ENCODE measurements around the gene RNF144A. TPM values are rescaled to one million over a fixed set of nuclear protein-coding genes. Genes with fewer than 3 reads are reported as not detected.

RNF144A gene
- polyA plus RNA-seq, 3 donors from 2014 or later: 6.4 to 9.1 (median 7.7) TPM

GRCh38 chr2:7040547-7040946 lies 123.3 kb downstream of the RNF144A start:
- H3K27ac Mint-ChIP-seq: no peak overlapping the region
- no peaks in the 10 kb centered on the region for H3K9me3 Mint-ChIP-seq
- no peak for DNase-seq
- H3K36me3 Mint-ChIP-seq: peaks cover 25 to 44% (median 40%) of the 10 kb centered on the region in 3 donors
- peaks cover 0 to 2% (median 0%) of the 10 kb centered on the region in 3 donors for H3K27me3 Mint-ChIP-seq (ENCODE audit: low read depth in 3 of 3)
- no peak overlapping the region for H3K4me3 Mint-ChIP-seq
- peaks cover 3 to 6% of the 10 kb centered on the region in 2 donors for H3K4me1 Mint-ChIP-seq

GRCh38 chr2:7041421-7041820 lies 124.2 kb downstream of the RNF144A start:
- Mint-ChIP-seq H3K27me3 (ENCODE audit: low read depth in 3 of 3) (peaks cover 0 to 2% (median 0%) of the 10 kb centered on the region in 3 donors), H3K9me3 (no peaks in the 10 kb centered on the region), H3K4me1 (peaks cover 3 to 6% of the 10 kb centered on the region in 2 donors), H3K36me3 (peaks cover 25 to 43% (median 36%) of the 10 kb centered on the region in 3 donors), H3K4me3 (no peak overlapping the region), H3K27ac (peak overlapping the region in 1 of 6 donors; percentile 13)
- no peak for DNase-seq

GRCh38 chr2:7043690-7044089 lies 126.5 kb downstream of the RNF144A start:
- peaks cover 30 to 36% (median 31%) of the 10 kb centered on the region in 3 donors for H3K36me3 Mint-ChIP-seq
- H3K27me3 Mint-ChIP-seq (ENCODE audit: low read depth in 3 of 3): no peaks in the 10 kb centered on the region
- H3K4me3 Mint-ChIP-seq: no peak overlapping the region
- DNase-seq: no peak
- peaks cover 3 to 6% of the 10 kb centered on the region in 2 donors for H3K4me1 Mint-ChIP-seq
- H3K27ac Mint-ChIP-seq: peak overlapping the region in 1 of 6 donors; percentile 12
- H3K9me3 Mint-ChIP-seq: no peaks in the 10 kb centered on the region

- peaks cover 24 to 30% (median 25%) of the 10 kb centered on the region in 3 donors for H3K36me3 Mint-ChIP-seq
- peaks cover 3 to 6% of the 10 kb centered on the region in 2 donors for H3K4me1 Mint-ChIP-seq
- no peaks in the 10 kb centered on the region for H3K9me3 Mint-ChIP-seq
- peak; percentile 45 to 59 (median 53) for DNase-seq
- no peak overlapping the region for H3K4me3 Mint-ChIP-seq
- peak overlapping the region in 1 of 6 donors; percentile 20 for H3K27ac Mint-ChIP-seq
- H3K27me3 Mint-ChIP-seq (ENCODE audit: low read depth in 3 of 3): peaks cover 0 to 2% (median under 1%) of the 10 kb centered on the region in 3 donors
Observed at GRCh38 chr2:7044253-7045250, 127.3 kb downstream of the RNF144A start.

- Mint-ChIP-seq H3K27me3 (ENCODE audit: low read depth in 3 of 3) (peaks cover 2 to 4% (median 3%) of the 10 kb centered on the region in 3 donors), H3K27ac (no peak overlapping the region), H3K9me3 (no peaks in the 10 kb centered on the region), H3K36me3 (peaks cover 18 to 24% (median 19%) of the 10 kb centered on the region in 3 donors), H3K4me3 (no peak overlapping the region), H3K4me1 (peaks cover 3 to 6% of the 10 kb centered on the region in 2 donors)
- DNase-seq: no peak
Observed at GRCh38 chr2:7045601-7046590, 128.7 kb downstream of the RNF144A start.

- Mint-ChIP-seq H3K9me3 (no peaks in the 10 kb centered on the region), H3K36me3 (peaks cover 10 to 24% (median 12%) of the 10 kb centered on the region in 3 donors), H3K27ac (no peak overlapping the region), H3K27me3 (ENCODE audit: low read depth in 3 of 3) (peaks cover 3 to 7% (median 4%) of the 10 kb centered on the region in 3 donors), H3K4me1 (peaks cover 3 to 6% of the 10 kb centered on the region in 2 donors), H3K4me3 (no peak overlapping the region)
- DNase-seq: no peak
Observed at GRCh38 chr2:7047661-7048060, 130.4 kb downstream of the RNF144A start.

- DNase-seq: no peak
- no peak overlapping the region for H3K4me3 Mint-ChIP-seq
- H3K27ac Mint-ChIP-seq: no peak overlapping the region
- H3K9me3 Mint-ChIP-seq: no peaks in the 10 kb centered on the region
- H3K4me1 Mint-ChIP-seq: peaks cover 3 to 6% of the 10 kb centered on the region in 2 donors
- H3K27me3 Mint-ChIP-seq (ENCODE audit: low read depth in 3 of 3): peaks cover 3 to 9% (median 4%) of the 10 kb centered on the region in 3 donors
- H3K36me3 Mint-ChIP-seq: peaks cover 10 to 24% (median 12%) of the 10 kb centered on the region in 3 donors
Observed at GRCh38 chr2:7048762-7049294, 131.6 kb downstream of the RNF144A start.

- DNase-seq: no peak
- peaks cover 0 to 8% (median 4%) of the 10 kb centered on the region in 3 donors for H3K36me3 Mint-ChIP-seq
- H3K9me3 Mint-ChIP-seq: no peaks in the 10 kb centered on the region
- H3K4me3 Mint-ChIP-seq: no peak overlapping the region
- H3K27ac Mint-ChIP-seq: no peak overlapping the region
- no peaks in the 10 kb centered on the region for H3K4me1 Mint-ChIP-seq
- peaks cover 3 to 9% (median 6%) of the 10 kb centered on the region in 3 donors for H3K27me3 Mint-ChIP-seq (ENCODE audit: low read depth in 3 of 3)
Observed at GRCh38 chr2:7052404-7052803, 135.2 kb downstream of the RNF144A start.

- peaks cover 3 to 12% (median 6%) of the 10 kb centered on the region in 3 donors for H3K27me3 Mint-ChIP-seq (ENCODE audit: low read depth in 3 of 3)
- H3K27ac Mint-ChIP-seq: no peak overlapping the region
- no peaks in the 10 kb centered on the region for H3K9me3 Mint-ChIP-seq
- peaks cover 0 to 8% (median 0%) of the 10 kb centered on the region in 3 donors for H3K36me3 Mint-ChIP-seq
- H3K4me1 Mint-ChIP-seq: no peaks in the 10 kb centered on the region
- H3K4me3 Mint-ChIP-seq: no peak overlapping the region
- no peak for DNase-seq
Observed at GRCh38 chr2:7053650-7054265, 136.5 kb downstream of the RNF144A start.

GRCh38 chr2:7057865-7058400 lies 140.7 kb downstream of the RNF144A start:
- peak overlapping the region in 5 of 6 donors; percentile 48 to 87 (median 55) for H3K27ac Mint-ChIP-seq
- DNase-seq: peak; percentile 24 to 30 (median 25)

GRCh38 chr2:7060156-7060555 lies 142.9 kb downstream of the RNF144A start:
- Mint-ChIP-seq H3K9me3 (peaks cover 0 to 11% (median 5%) of the 10 kb centered on the region in 6 donors), H3K4me3 (peak overlapping the region in 4 of 5 donors; percentile 8 to 87 (median 32)), H3K36me3 (peaks cover 14 to 23% (median 14%) of the 10 kb centered on the region in 3 donors), H3K27ac (no peak overlapping the region), H3K4me1 (peaks cover 0 to 4% of the 10 kb centered on the region in 2 donors), H3K27me3 (ENCODE audit: low read depth in 3 of 3) (peaks cover 3 to 4% (median 4%) of the 10 kb centered on the region in 3 donors)
- no peak for DNase-seq

More at GRCh38 chr2:7057865-7058400, 140.7 kb downstream of the RNF144A start:
- Mint-ChIP-seq H3K4me1 (peaks cover 0 to 4% of the 10 kb centered on the region in 2 donors), H3K9me3 (peaks cover 0 to 1% (median 0%) of the 10 kb centered on the region in 6 donors), H3K36me3 (peaks cover 2 to 7% (median 6%) of the 10 kb centered on the region in 3 donors), H3K27me3 (ENCODE audit: low read depth in 3 of 3) (peaks cover 2 to 5% (median 2%) of the 10 kb centered on the region in 3 donors), H3K4me3 (peak overlapping the region; percentile 73 to 90 (median 84))

All from immature natural killer cell (primary cell).